K562 (cell line): ENCODE results near the gene OR10J1. TPM values are rescaled to one million over a fixed set of nuclear protein-coding genes. Genes with fewer than 3 reads are reported as not detected.

ENCODE experiments used
- ATAC-seq: fragments of 200-7000 bp; cut with Tn5 transposase; 3 replicates; pipeline ENCODE4 v1.9.1; 2020; ENCODE audit warnings: moderate library complexity
- BruUV-seq: library from RNA; stranded (reverse); fragments of 400-500 nt; replicated peaks from 2 replicates; lab custom pipeline; 2021; lab: Mats Ljungman, UMichigan
- CTCF ChIA-PET: fragments of 300-600 bp; formaldehyde crosslinking; extraction: SDS; loops from one replicate; lab custom pipeline; 2021; ENCODE audit warnings: low intra/inter-chr PET ratio; lab: Yijun Ruan, JAX
- POLR2A ChIA-PET: fragments of 300-600, 350-650 bp; sonication (Branson Sonifier 250); formaldehyde crosslinking; extraction: SDS; loops from one replicate; lab custom pipeline; 2021; ENCODE audit warnings: antibody characterized with exemption, inconsistent platforms; lab: Yijun Ruan, JAX
- DNase-seq, 4 experiments: peaks; one replicate each; pipeline versions ENCODE4 v3.0.0 to v3.0.0-alpha.2; 2011 to 2018; ENCODE audit warnings: low spot score in 3 of 4, mixed read lengths in 3 of 4; ENCODE audit errors: extremely low read depth in 1 of 4
- FAIRE-seq: peaks from 2 replicates; lab custom pipeline; 2011; peaks lifted over from hg19 to GRCh38; lab: Jason Lieb, UNC
- H2AFZ ChIP-seq: 2 replicates; pipeline ENCODE4 v1.6.0; 2011; ENCODE audit warnings: low read depth, low read length, control low read depth, inconsistent platforms
- H3K27ac ChIP-seq: fragments of 200-600 bp; 3 replicates; pipeline ENCODE4 v1.8.0; 2011; ENCODE audit warnings: low read depth, mild to moderate bottlenecking, control low read depth, inconsistent platforms, low read length, moderate library complexity, mixed read lengths; ENCODE audit errors: extremely low read depth
- H3K27me3 ChIP-seq, 2 experiments: fragments of 300-600 bp in 1 of 2; 2 replicates in 1 of 2; 3 replicates in 1 of 2; pipeline versions ENCODE4 v1.6.0 to v1.8.0; 2011; ENCODE audit warnings: inconsistent platforms in 2 of 2, low read length in 2 of 2, mild to moderate bottlenecking in 1 of 2, mixed read lengths in 1 of 2, moderate library complexity in 1 of 2; ENCODE audit not compliant: control insufficient read depth in 2 of 2, insufficient read depth in 2 of 2
- H3K36me3 ChIP-seq: fragments of 300-600 bp; 3 replicates; pipeline ENCODE4 v1.8.0; 2011; ENCODE audit warnings: mild to moderate bottlenecking, low read length, inconsistent platforms; ENCODE audit not compliant: control insufficient read depth, insufficient read depth
- H3K4me1 ChIP-seq, 2 experiments: fragments of 200-600 bp in 1 of 2; replicated peaks in 1 of 2; 2 replicates in 1 of 2; 3 replicates in 1 of 2; pipeline versions ENCODE4 v1.5.1 to v1.8.0; 2011; ENCODE audit warnings: inconsistent platforms in 2 of 2, low read length in 2 of 2, mild to moderate bottlenecking in 1 of 2, mixed read lengths in 1 of 2, moderate library complexity in 1 of 2; ENCODE audit not compliant: control insufficient read depth in 2 of 2, insufficient read depth in 2 of 2
- H3K4me2 ChIP-seq: 2 replicates; pipeline ENCODE4 v1.6.1; 2011; ENCODE audit warnings: low read length, control low read depth, inconsistent platforms, mixed read lengths; ENCODE audit not compliant: insufficient read depth
- H3K4me3 ChIP-seq: fragments of 200-600 bp; sonication (generic), shearing (Covaris generic); 2 replicates; pipeline ENCODE4 v1.5.1; 2016; ENCODE audit warnings: control low read depth, inconsistent platforms
- H3K79me2 ChIP-seq: fragments of 200-600 bp; 3 replicates; pipeline ENCODE4 v1.8.0; 2011; ENCODE audit warnings: low read length, inconsistent platforms; ENCODE audit not compliant: control insufficient read depth, insufficient read depth
- H3K9ac ChIP-seq, 2 experiments: 2 replicates each; pipeline versions ENCODE4 v1.6.0 to v1.6.1; 2011; ENCODE audit warnings: low read depth in 2 of 2, low read length in 2 of 2, control low read depth in 1 of 2, inconsistent platforms in 1 of 2, mild to moderate bottlenecking in 1 of 2, mixed read lengths in 1 of 2; ENCODE audit not compliant: insufficient read depth in 1 of 2
- H3K9me1 ChIP-seq: one replicate; pipeline ENCODE4 v1.6.0; 2011; ENCODE audit warnings: inconsistent platforms, mild to moderate bottlenecking, low read length, moderate library complexity; ENCODE audit not compliant: control insufficient read depth, insufficient read depth
- H3K9me3 ChIP-seq: replicated peaks from 2 replicates; pipeline ENCODE4 v1.5.1; 2011; ENCODE audit warnings: low read depth, low read length, inconsistent platforms; ENCODE audit not compliant: control insufficient read depth, insufficient read depth
- H4K20me1 ChIP-seq: replicated peaks from 2 replicates; pipeline ENCODE4 v1.6.1; 2011; ENCODE audit warnings: low read length, inconsistent platforms, mixed read lengths; ENCODE audit not compliant: control insufficient read depth, insufficient read depth
- EZH2 ChIP-seq: IDR thresholded peaks from 2 replicates; pipeline ENCODE4 v1.6.1; 2012; ENCODE audit warnings: low read depth, mild to moderate bottlenecking, inconsistent platforms, low read length, borderline replicate concordance
- FIP1L1 ChIP-seq: fragments of 200-400 bp; formaldehyde crosslinking; IDR thresholded peaks from 2 replicates; pipeline ENCODE4 v1.6.1; 2018; ENCODE audit warnings: mild to moderate bottlenecking, low read depth, low read length; ENCODE audit not compliant: poor library complexity, severe bottlenecking
- LCOR ChIP-seq: sonication (generic); formaldehyde crosslinking; IDR thresholded peaks from 2 replicates; pipeline ENCODE4 v1.8.0; 2022; ENCODE audit warnings: mild to moderate bottlenecking, missing genetic modification reagents
- PCBP1 ChIP-seq: fragments of 200-400 bp; formaldehyde crosslinking; IDR thresholded peaks from 2 replicates; pipeline ENCODE4 v1.6.1; 2018; ENCODE audit warnings: mild to moderate bottlenecking, low read depth, low read length; ENCODE audit not compliant: poor library complexity, severe bottlenecking
- ZNF717 ChIP-seq: fragments of 250-450 bp; sonication (Bioruptor Pico); IDR thresholded peaks from 2 replicates; pipeline ENCODE4 v1.5.0; 2021
- WGBS: fragments of 100-300 bp; shearing (Covaris generic); methylation state at CpG from one replicate; pipeline ENCODE4 v1.1.6; 2016; ENCODE audit warnings: low coverage, mixed read lengths; ENCODE audit not compliant: insufficient coverage; ENCODE audit errors: missing lambda C conversion rate; 5-methylcytosine and 5-hydroxymethylcytosine counted together
- in situ Hi-C: fragments of 300-500 bp; cut with MboI; formaldehyde crosslinking; loops from 4 replicates; pipeline ENCODE4 v1.15.0; 2018; ENCODE audit warnings: inconsistent platforms, mixed read lengths
- intact Hi-C: fragments of 100-400 bp; cut with micrococcal nuclease; formaldehyde crosslinking; loops from 2 replicates; pipeline ENCODE4 v1.14.2; 2022
- polyA plus RNA-seq, 8 experiments: library from polyadenylated mRNA; depleted of rRNA in 4 of 8; stranded (reverse) in 5 of 8; unstranded in 3 of 8; fragments of >200 nt; fragmentation: Nextera tagmentation in 2 of 8; fragmentation: Illumina TruSeq in 1 of 8; extraction: Ambion mirVana in 2 of 8; extraction: Trizol in 1 of 8; gene quantifications; 2 replicates each; pipeline versions ENCODE4 v1.2.1 to v1.2.3, GENCODE V29; 2011 to 2014; ENCODE audit warnings: inconsistent platforms in 1 of 8, missing spikeins in 1 of 8
- total RNA-seq, 7 experiments: library from RNA; depleted of rRNA in 6 of 7; stranded (reverse); fragments of >200 nt in 6 of 7; fragmentation: Illumina TruSeq in 2 of 7; extraction: Trizol in 2 of 7; gene quantifications; 2 replicates each; pipeline versions ENCODE4 v1.2.1 to v1.2.3, GENCODE V29; 2011 to 2021; ENCODE audit warnings: low replicate concordance in 1 of 7
- TF ChIP-seq, protein P1 (sequence below): fragments of 250-450 bp; sonication (Bioruptor Pico); IDR thresholded peaks from 2 replicates; pipeline ENCODE4 v1.5.0; 2021; ENCODE audit warnings: mild to moderate bottlenecking, moderate library complexity
- TF ChIP-seq, protein P2 (sequence below): fragments of 450-650 bp; IDR thresholded peaks from 2 replicates; pipeline ENCODE4 v1.6.1; 2016; ENCODE audit warnings: missing biosample characterization, missing genetic modification characterization
- TF ChIP-seq, protein P3 (sequence below): sonication (generic); formaldehyde crosslinking; IDR thresholded peaks from 2 replicates; pipeline ENCODE4 v1.8.0; 2022; ENCODE audit warnings: mild to moderate bottlenecking, low read depth, missing genetic modification reagents
- TF ChIP-seq, protein P4 (sequence below): IDR thresholded peaks from 2 replicates; pipeline ENCODE4 v1.6.1; 2011; ENCODE audit not compliant: insufficient read length; ENCODE audit errors: extremely low read depth
- TF ChIP-seq, protein P5 (sequence below): fragments of 200-400 bp; formaldehyde crosslinking; IDR thresholded peaks from 2 replicates; pipeline ENCODE4 v1.6.1; 2017; ENCODE audit warnings: mild to moderate bottlenecking, low read depth, low read length, moderate library complexity
- TF ChIP-seq, protein P6 (sequence below): sonication (generic); formaldehyde crosslinking; IDR thresholded peaks from 2 replicates; pipeline ENCODE4 v1.8.0; 2022; ENCODE audit warnings: missing genetic modification reagents, mild to moderate bottlenecking, borderline replicate concordance

The OR10J1 gene
- total and polyA plus RNA-seq, 9 of the 15 experiments (the other 6 are each of a cell fraction or from before 2014, with no cell fraction given), result not detected

DNA sequence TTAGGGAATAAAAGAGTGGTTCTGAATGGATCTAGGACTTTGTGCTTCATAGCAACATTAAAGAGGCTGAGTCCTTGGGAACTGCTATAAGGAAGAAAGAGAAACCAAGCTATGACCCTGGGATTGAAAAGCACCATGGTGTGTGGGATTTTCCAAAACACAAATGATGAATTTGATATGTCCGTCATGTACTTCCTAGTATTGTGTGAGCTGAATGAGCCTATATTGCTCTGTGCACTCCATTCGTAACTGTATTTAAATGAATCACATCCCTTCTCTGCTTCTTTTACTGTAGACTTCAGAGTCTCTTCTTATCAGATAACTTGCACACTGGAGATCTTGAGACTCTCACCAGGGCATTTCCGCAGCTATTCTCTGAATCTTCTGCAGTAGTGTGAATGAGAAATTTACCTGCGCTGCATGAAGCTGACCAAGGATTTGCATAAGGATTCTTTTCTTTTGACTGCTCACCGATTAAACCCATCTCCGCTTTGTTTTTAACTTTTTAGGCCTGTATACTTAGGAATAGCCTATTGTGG, 30.6 kb upstream of the OR10J1 start:
- POLR2A ChIA-PET, result no interaction called here
- H3K9me1 ChIP-seq, result no peaks in the 10 kb centered on the region
- H3K4me2 ChIP-seq, result no peak overlapping the region
- CTCF ChIA-PET, result no interaction called here
- FAIRE-seq (no peak), DNase-seq (no peak), ATAC-seq (no peak)
- H3K27ac ChIP-seq, result no peak overlapping the region
- no peaks in the 10 kb centered on the region for H3K4me1 ChIP-seq
- BruUV-seq, result no TSS peak
- no peaks in the 10 kb centered on the region for H3K36me3 ChIP-seq
- H3K9me3 ChIP-seq, result no peaks in the 10 kb centered on the region; the same call in 1 of the 2 replicates
- no peak overlapping the region for H2AFZ ChIP-seq
- 3% methylated on average over 6 of the region's 6 CpGs for WGBS
- H3K27me3 ChIP-seq, result no peaks in the 10 kb centered on the region
- intact Hi-C loops, result no loop called here
- no peaks in the 10 kb centered on the region for H4K20me1 ChIP-seq
- H3K4me3 ChIP-seq, result no peak overlapping the region
- H3K79me2 ChIP-seq, result no peaks in the 10 kb centered on the region
- in situ Hi-C loops, result no loop called here
- no peak overlapping the region for H3K9ac ChIP-seq
- TF ChIP-seq, protein P1, sequence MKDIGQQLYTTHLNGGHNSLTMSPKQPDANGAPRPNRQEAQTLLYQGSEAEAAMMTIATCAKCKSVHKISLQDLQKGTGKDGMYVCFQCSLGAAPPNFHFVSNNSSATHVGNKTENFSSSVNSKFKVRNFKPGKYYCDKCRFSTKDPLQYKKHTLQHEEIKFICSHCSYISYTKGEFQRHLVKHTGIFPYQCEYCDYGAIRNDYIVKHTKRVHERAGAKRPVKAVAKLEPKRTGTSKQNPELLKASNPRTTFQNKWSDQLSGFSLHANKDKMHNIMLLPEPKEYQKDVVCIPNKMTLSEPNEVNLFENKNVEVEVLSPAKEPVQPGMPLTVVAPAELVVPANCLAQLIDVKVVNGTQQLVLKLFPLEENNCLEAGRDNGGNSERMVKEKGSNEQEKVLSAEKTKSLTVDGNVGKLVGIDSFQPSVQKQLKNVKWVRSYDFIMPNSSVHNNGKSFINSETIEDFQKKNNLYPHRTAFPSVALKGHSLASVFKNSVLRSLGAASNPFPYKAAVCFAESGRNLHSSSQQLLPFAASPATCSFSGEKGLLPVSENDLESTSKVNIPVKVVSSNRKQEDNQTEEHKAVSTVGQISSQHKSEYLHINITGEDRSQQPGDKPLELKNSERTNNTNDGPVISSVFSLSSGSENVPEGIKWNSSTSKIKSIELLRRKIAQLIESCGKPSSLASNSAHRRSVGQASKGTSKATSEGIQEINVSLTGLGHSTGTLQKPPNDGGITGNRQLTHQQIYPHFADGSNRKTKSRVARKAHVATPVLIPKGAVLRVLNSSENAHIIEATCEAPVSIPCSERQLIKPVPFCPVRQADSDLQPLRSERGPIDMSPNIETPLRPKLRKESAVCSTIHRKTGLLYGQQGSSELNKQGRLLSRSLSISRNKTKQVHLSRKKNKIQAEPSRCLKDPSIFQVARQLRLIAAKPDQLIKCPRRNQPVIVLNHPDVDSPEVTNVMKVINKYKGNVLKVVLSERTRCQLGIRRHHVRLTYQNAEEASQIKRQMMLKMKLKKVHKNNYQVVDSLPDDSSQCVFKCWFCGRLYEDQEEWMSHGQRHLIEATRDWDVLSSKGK, result no peak
- no peak for TF ChIP-seq PCBP1
- TF ChIP-seq, protein P2, sequence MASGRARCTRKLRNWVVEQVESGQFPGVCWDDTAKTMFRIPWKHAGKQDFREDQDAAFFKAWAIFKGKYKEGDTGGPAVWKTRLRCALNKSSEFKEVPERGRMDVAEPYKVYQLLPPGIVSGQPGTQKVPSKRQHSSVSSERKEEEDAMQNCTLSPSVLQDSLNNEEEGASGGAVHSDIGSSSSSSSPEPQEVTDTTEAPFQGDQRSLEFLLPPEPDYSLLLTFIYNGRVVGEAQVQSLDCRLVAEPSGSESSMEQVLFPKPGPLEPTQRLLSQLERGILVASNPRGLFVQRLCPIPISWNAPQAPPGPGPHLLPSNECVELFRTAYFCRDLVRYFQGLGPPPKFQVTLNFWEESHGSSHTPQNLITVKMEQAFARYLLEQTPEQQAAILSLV (tag), result no peak
- no peak for TF ChIP-seq ZNF717
- TF ChIP-seq, protein P3, sequence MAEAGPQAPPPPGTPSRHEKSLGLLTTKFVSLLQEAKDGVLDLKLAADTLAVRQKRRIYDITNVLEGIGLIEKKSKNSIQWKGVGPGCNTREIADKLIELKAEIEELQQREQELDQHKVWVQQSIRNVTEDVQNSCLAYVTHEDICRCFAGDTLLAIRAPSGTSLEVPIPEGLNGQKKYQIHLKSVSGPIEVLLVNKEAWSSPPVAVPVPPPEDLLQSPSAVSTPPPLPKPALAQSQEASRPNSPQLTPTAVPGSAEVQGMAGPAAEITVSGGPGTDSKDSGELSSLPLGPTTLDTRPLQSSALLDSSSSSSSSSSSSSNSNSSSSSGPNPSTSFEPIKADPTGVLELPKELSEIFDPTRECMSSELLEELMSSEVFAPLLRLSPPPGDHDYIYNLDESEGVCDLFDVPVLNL (CRISPR knock-in tag), result no peak
- no peak for TF ChIP-seq FIP1L1
- TF ChIP-seq, protein P4, sequence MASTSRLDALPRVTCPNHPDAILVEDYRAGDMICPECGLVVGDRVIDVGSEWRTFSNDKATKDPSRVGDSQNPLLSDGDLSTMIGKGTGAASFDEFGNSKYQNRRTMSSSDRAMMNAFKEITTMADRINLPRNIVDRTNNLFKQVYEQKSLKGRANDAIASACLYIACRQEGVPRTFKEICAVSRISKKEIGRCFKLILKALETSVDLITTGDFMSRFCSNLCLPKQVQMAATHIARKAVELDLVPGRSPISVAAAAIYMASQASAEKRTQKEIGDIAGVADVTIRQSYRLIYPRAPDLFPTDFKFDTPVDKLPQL, result no peak
- TF ChIP-seq, protein P5, sequence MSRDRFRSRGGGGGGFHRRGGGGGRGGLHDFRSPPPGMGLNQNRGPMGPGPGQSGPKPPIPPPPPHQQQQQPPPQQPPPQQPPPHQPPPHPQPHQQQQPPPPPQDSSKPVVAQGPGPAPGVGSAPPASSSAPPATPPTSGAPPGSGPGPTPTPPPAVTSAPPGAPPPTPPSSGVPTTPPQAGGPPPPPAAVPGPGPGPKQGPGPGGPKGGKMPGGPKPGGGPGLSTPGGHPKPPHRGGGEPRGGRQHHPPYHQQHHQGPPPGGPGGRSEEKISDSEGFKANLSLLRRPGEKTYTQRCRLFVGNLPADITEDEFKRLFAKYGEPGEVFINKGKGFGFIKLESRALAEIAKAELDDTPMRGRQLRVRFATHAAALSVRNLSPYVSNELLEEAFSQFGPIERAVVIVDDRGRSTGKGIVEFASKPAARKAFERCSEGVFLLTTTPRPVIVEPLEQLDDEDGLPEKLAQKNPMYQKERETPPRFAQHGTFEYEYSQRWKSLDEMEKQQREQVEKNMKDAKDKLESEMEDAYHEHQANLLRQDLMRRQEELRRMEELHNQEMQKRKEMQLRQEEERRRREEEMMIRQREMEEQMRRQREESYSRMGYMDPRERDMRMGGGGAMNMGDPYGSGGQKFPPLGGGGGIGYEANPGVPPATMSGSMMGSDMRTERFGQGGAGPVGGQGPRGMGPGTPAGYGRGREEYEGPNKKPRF, result no peak
- no peak for TF ChIP-seq EZH2
- TF ChIP-seq LCOR (CRISPR knock-in tag), result no peak
- TF ChIP-seq, protein P6, sequence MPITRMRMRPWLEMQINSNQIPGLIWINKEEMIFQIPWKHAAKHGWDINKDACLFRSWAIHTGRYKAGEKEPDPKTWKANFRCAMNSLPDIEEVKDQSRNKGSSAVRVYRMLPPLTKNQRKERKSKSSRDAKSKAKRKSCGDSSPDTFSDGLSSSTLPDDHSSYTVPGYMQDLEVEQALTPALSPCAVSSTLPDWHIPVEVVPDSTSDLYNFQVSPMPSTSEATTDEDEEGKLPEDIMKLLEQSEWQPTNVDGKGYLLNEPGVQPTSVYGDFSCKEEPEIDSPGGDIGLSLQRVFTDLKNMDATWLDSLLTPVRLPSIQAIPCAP, result no peak
